OCI-LY7 (cell line): ENCODE results near the gene MAPK8IP1.

Source experiments
- EZH2phosphoT487 ChIP-seq: fragments of 200-600 bp; sonication (generic); IDR thresholded peaks from 2 replicates; pipeline ENCODE4 v1.6.1; 2018; ENCODE audit warnings: low read depth, borderline replicate concordance, mild to moderate bottlenecking, mixed run types, antibody characterized with exemption, low read length, moderate library complexity, mixed read lengths
- TF ChIP-seq, protein P1 (sequence below): fragments of 200-600 bp; sonication (generic); conservative IDR thresholded peaks from 2 replicates; pipeline ENCODE4 v1.5.1; 2014; ENCODE audit warnings: mild to moderate bottlenecking, antibody characterized with exemption, low read length, moderate library complexity, mixed read lengths

DNA sequence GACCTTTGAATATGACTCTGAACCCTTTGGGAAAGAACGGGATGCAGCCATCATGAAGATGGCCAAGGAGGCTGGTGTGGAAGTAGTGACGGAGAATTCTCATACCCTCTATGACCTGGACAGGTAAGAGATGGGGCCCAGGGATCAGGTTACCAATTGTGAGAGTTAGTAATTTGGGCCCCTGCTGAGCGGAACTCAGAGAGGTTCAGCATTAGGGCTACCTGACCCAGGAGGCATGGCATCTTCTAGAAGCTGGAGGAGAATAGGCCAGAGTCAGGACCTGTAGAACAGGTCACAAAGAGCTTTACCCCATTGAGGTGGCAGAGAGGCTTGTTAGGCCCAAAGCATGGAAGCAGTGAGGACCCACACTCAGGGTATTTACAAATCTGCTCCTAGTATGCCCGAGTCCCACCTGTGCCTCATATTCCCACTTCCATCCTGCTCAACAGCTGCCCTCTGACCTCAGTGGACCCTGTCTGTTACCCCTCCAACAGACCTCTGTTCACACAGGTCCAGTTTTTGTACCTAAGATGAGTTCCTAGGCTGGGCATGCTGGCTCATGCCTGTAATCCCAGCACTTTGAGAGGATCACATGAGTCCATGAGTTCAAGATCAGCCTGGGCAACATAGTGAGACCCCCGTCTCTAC is 26.6 kb upstream of the MAPK8IP1 start:
- TF ChIP-seq, protein P1, sequence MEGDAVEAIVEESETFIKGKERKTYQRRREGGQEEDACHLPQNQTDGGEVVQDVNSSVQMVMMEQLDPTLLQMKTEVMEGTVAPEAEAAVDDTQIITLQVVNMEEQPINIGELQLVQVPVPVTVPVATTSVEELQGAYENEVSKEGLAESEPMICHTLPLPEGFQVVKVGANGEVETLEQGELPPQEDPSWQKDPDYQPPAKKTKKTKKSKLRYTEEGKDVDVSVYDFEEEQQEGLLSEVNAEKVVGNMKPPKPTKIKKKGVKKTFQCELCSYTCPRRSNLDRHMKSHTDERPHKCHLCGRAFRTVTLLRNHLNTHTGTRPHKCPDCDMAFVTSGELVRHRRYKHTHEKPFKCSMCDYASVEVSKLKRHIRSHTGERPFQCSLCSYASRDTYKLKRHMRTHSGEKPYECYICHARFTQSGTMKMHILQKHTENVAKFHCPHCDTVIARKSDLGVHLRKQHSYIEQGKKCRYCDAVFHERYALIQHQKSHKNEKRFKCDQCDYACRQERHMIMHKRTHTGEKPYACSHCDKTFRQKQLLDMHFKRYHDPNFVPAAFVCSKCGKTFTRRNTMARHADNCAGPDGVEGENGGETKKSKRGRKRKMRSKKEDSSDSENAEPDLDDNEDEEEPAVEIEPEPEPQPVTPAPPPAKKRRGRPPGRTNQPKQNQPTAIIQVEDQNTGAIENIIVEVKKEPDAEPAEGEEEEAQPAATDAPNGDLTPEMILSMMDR: no peak
- TF ChIP-seq EZH2phosphoT487: no peak
